ENCODE results near the gene PI4K2B.
"Not testable (repeated sequence)": the region's sequence is repeated elsewhere in the genome, so short reads cannot be mapped to it uniquely, and the experiment has no call there.

Gene PI4K2B

GRCh38 chr4:25306518-25307057, 72.8 kb downstream of the PI4K2B start:
- DNase-seq (ENCODE audit: low read depth): no peak

GRCh38 chr4:25307596-25307995, 73.8 kb downstream of the PI4K2B start:
- no peak for DNase-seq (ENCODE audit: low read depth)

GRCh38 chr4:25308306-25308705, 74.5 kb downstream of the PI4K2B start:
- DNase-seq (ENCODE audit: low read depth): no peak

- peak; percentile 60 for DNase-seq (ENCODE audit: low read depth)
Measured at GRCh38 chr4:25308761-25309160, 74.9 kb downstream of the PI4K2B start.

GRCh38 chr4:25310066-25310802, 76.4 kb downstream of the PI4K2B start:
- no peak for DNase-seq (ENCODE audit: low read depth)

DNA sequence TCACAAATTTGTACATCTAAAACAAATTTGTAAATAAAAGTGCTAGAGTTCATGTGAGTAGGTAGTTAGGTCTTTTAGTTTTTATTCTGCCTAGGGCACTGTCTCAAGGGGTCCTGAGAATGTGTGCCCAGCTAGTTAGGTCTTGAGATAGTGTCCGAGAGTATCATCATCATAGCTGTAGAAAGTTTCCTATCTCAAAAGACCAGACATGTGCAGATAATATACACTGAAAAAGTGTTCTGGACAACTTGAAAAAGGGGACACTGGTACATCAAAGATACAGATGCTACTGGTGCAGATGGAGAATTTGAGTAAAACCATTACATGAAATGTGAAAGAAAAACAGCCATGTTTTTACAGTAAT, 77.0 kb downstream of the PI4K2B start:
- DNase-seq (ENCODE audit: low read depth): no peak

DNA sequence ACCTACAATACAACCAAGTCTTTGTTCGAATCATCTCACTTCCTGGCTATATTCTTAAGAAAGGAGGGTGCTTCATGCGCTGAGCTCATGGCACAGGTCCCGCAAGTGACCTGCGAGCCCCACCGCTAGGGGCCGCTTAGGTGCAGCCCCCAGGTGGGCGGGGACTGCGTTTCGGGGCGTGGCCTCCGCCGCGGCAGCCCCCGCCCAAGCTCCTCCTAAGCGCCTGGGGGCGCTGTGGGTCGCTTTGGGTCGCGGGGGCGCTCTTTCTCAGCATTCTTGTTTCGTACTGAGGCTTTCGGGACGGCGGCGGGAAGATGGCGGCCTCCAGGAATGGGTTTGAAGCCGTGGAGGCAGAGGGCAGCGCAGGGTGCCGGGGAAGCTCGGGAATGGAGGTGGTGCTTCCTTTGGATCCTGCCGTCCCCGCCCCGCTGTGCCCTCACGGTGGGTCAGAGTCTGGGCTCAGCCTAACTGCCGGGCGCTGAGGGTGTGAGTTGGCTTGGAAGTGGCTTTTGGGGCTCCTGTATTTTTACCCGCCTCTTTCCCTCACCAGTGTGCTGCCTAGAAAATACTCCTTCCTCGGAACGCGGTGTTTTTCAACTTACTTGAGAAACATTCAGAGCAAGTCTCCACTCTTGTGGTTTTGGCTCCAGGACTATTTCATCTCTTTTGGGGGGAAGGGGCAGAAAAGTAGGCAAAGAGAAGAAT, 78.8 kb downstream of the PI4K2B start, which contains the start of gene ZCCHC4:
ZCCHC4 (plus strand) TSS at position 279 of the 705 bp plus-strand sequence; CDS start at position 315, 36 bp downstream.
- peak; percentile 87 for DNase-seq (ENCODE audit: low read depth)

DNA sequence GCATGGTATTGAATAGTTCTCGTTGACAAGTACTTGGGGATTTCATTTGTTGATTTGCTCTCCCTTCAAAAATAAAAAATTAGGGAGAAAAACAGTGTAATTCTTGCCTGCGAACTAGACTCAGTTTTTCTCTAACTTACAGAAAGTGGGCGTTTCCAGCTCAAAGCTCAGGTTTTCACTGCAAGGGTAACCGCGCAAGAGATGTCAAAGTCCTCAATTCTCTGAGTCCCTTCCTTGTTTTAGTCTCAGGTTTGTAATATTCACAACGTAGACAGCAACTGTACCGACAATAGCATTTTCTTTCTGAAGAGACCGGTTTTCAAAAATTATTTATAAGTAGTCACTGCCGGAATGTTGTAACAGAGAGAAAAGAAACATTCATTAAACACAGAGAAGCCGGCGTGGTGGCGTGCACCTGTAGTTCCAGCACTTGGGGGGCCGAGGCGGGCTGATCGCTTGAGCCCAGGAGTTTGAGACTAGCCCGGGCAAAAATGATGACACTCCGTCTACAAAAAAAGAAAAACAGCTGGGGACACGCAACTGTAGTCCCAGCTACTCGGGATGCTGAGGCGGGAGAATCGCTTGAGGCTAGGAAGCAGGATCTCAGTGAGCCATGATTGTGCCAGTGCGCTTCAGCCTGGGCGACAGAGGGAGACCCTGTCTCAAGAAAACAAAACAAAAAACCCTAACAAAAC, 79.5 kb downstream of the PI4K2B start:
- DNase-seq (ENCODE audit: low read depth): peak; percentile 7

DNA sequence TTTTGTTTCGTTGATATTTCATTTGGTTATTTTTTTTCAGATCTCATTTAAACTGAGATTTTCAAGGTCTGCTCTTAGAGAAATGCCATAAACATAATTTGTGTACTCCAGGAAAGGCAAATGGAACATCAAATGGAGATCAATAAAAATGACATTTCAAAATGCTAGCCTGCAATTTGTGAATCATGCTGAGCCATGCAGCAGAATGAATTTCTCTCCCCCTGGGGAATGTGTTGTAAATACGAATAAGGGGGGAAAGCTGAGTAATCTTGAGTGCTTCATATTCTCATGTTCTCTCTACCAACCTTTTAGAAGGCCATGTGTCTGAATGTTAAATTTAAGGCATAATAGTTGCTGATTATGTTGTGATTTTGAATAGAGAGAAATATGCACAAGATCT, 86.5 kb downstream of the PI4K2B start:
- DNase-seq (ENCODE audit: low read depth): peak; percentile 51

- peak; percentile 96 for DNase-seq (ENCODE audit: low read depth)
Measured at GRCh38 chr4:25320773-25321172, 86.9 kb downstream of the PI4K2B start.

GRCh38 chr4:25321703-25322102, 87.9 kb downstream of the PI4K2B start:
- no peak for DNase-seq (ENCODE audit: low read depth)

DNA sequence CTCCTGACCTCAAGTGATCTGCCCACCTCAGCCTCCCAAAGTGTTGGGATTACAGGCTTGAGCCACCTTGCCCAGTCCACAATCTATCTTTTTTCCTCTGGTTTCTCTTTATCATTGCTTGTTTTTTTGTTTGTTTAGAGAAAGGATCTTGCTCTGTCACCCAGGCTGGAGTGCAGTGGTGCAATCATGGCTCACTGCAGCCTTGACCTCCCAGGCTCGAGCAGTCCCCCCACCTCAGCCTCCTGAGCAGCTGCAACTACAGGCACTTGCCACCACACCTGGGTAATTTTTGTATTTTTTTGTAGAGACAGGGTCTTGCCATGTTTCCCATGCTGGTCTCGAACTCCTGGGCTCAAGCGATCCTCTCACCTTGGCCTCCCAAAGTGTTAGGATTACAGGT, 94.6 kb downstream of the PI4K2B start:
- not testable (repeated sequence) for DNase-seq (ENCODE audit: low read depth)
